Endothelial cell (in vitro differentiated cells): ENCODE results near the gene PTHLH. TPM values are rescaled to one million over a fixed set of nuclear protein-coding genes. Genes with fewer than 3 reads are reported as not detected.

Source experiments
- DNase-seq: peaks from one replicate; pipeline ENCODE4 v3.0.0; 2021; ENCODE audit warnings: low spot score
- H3K27ac Mint-ChIP-seq: one replicate; pipeline ENCODE4 v1.8.0; 2021; ENCODE audit warnings: mixed read lengths, inconsistent platforms; ENCODE audit not compliant: unreplicated experiment
- H3K27me3 Mint-ChIP-seq: one replicate; pipeline ENCODE4 v1.8.0; 2021; ENCODE audit warnings: mild to moderate bottlenecking, moderate library complexity, mixed read lengths, inconsistent platforms; ENCODE audit not compliant: unreplicated experiment
- H3K36me3 Mint-ChIP-seq: one replicate; pipeline ENCODE4 v1.8.0; 2021; ENCODE audit warnings: mild to moderate bottlenecking, low read depth, mixed read lengths, inconsistent platforms; ENCODE audit not compliant: unreplicated experiment
- H3K4me1 Mint-ChIP-seq: one replicate; pipeline ENCODE4 v1.8.0; 2021; ENCODE audit warnings: mild to moderate bottlenecking, mixed read lengths, inconsistent platforms; ENCODE audit not compliant: unreplicated experiment
- H3K4me3 Mint-ChIP-seq: one replicate; pipeline ENCODE4 v1.8.0; 2021; ENCODE audit warnings: mild to moderate bottlenecking, mixed read lengths, inconsistent platforms; ENCODE audit not compliant: unreplicated experiment
- H3K9me3 Mint-ChIP-seq: one replicate; pipeline ENCODE4 v1.8.0; 2021; ENCODE audit warnings: mixed read lengths, inconsistent platforms; ENCODE audit not compliant: unreplicated experiment
- CTCF ChIP-seq: fragments of 200-600 bp; sonication (generic); IDR thresholded peaks from one replicate; pipeline ENCODE4 v1.5.0; 2021; ENCODE audit warnings: antibody characterized with exemption; ENCODE audit not compliant: unreplicated experiment
- total RNA-seq: library from RNA; stranded (reverse); fragmentation: NEBNext Ultra II Directional; extraction: Animal tissue kit (Norgen Biotek cat#: 25700); gene quantifications from one replicate; pipeline ENCODE4 v1.2.1, GENCODE V29; 2021; ENCODE audit not compliant: unreplicated experiment

The PTHLH gene
- total RNA-seq, 1 donor from 2014 or later = 4.7 TPM

GRCh38 chr12:27913999-27914614 is 58.4 kb downstream of the PTHLH start:
- peaks cover 2% of the 10 kb centered on the region for H3K27me3 Mint-ChIP-seq
- H3K9me3 Mint-ChIP-seq = no peaks in the 10 kb centered on the region
- no peak for DNase-seq
- no peak overlapping the region for H3K4me3 Mint-ChIP-seq
- no peaks in the 10 kb centered on the region for H3K4me1 Mint-ChIP-seq
- H3K27ac Mint-ChIP-seq = no peak overlapping the region
- no peak for TF ChIP-seq CTCF
- no peaks in the 10 kb centered on the region for H3K36me3 Mint-ChIP-seq

GRCh38 chr12:27911397-27911796 is 61.1 kb downstream of the PTHLH start:
- Mint-ChIP-seq H3K36me3 (no peaks in the 10 kb centered on the region), H3K9me3 (no peaks in the 10 kb centered on the region), H3K27me3 (peaks cover 2% of the 10 kb centered on the region), H3K4me1 (no peaks in the 10 kb centered on the region), H3K4me3 (no peak overlapping the region), H3K27ac (no peak overlapping the region)
- DNase-seq = no peak
- TF ChIP-seq CTCF = no peak

Other genes starting within 250 kb of the PTHLH start
- 27.3 TPM for gene KLHL42, start 192.5 kb downstream of the PTHLH start, total RNA-seq
- gene MANSC4, start 192.5 kb downstream of the PTHLH start, total RNA-seq = not detected
- gene CCDC91, start 217.7 kb upstream of the PTHLH start, total RNA-seq = 12.3 TPM